Measurements from ENCODE around the gene JAM2. TPM values are rescaled to one million over a fixed set of nuclear protein-coding genes. Genes with fewer than 3 reads are reported as not detected.
"Not testable (repeated sequence)": the region's sequence is repeated elsewhere in the genome, so short reads cannot be mapped to it uniquely, and the experiment has no call there.

JAM2 gene
- total and polyA plus RNA-seq, 2 of the 4 experiments (the other 2 are of a cell fraction): 0.72 to 2.1 TPM

DNA sequence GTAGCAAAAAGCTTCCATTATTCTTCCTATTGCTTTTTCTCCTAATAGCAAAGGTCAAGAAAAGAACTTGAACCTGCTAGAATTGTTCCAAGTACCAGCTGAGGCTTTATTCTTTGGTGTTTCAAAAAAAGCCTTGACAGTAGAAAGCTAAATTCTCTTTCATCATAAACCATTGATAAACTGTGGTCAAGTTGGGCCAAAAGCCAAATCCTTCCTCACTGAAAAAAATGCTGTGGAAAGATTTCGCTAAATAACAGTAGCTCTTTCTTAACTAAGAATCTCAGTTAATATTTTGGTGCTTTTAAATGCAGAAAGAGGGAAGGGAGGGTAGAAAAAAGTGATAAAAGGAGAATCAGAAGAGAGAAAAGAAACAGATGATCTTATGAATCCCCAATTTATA is 14.0 kb upstream of the JAM2 start:
- ChIA-PET POLR2A (ENCODE audit: unreplicated experiment) (no interaction called here), CTCF (interaction anchor here (0.6 kb wide), 1 partner anchor 48 kb away, joined by 3 read pairs; no protein-coding TSS in a partner anchor)
- H3K9me3 ChIP-seq (ENCODE audit: control insufficient read depth, insufficient read depth, low read length): no peaks in the 10 kb centered on the region
- H3K79me1 ChIP-seq (ENCODE audit: low read depth in 1 of 2, low read length in 2 of 2): no peaks in the 10 kb centered on the region
- peaks cover 9% of the 10 kb centered on the region for H3K27me3 ChIP-seq (ENCODE audit: control insufficient read depth, insufficient read depth, low read length)
- H3K56ac ChIP-seq (ENCODE audit: extremely low read depth, insufficient read depth, low read length): no peak overlapping the region
- in situ Hi-C loops (cut with MboI; ENCODE audit: low sequenced_read_pairs) (no loop called here), dilution Hi-C loops (cut with HindIII; ENCODE audit: low sequenced_read_pairs, unreplicated experiment) (no loop called here), intact Hi-C loops (cut with micrococcal nuclease) (no loop called here)
- H3K4ac ChIP-seq (ENCODE audit: low read depth, low read length): no peak overlapping the region
- no peak overlapping the region for H2BK15ac ChIP-seq (ENCODE audit: low read depth, low read length)
- H3K18ac ChIP-seq (ENCODE audit: low read depth, low read length): no peak overlapping the region
- TF ChIP-seq SMC3 (IDR thresholded peaks at IDR 0.05; ENCODE audit: low read depth, low read length): no peak
- TF ChIP-seq, protein P1, sequence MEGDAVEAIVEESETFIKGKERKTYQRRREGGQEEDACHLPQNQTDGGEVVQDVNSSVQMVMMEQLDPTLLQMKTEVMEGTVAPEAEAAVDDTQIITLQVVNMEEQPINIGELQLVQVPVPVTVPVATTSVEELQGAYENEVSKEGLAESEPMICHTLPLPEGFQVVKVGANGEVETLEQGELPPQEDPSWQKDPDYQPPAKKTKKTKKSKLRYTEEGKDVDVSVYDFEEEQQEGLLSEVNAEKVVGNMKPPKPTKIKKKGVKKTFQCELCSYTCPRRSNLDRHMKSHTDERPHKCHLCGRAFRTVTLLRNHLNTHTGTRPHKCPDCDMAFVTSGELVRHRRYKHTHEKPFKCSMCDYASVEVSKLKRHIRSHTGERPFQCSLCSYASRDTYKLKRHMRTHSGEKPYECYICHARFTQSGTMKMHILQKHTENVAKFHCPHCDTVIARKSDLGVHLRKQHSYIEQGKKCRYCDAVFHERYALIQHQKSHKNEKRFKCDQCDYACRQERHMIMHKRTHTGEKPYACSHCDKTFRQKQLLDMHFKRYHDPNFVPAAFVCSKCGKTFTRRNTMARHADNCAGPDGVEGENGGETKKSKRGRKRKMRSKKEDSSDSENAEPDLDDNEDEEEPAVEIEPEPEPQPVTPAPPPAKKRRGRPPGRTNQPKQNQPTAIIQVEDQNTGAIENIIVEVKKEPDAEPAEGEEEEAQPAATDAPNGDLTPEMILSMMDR (conservative IDR thresholded peaks at IDR 0.05; ENCODE audit: low read depth, low read length): no peak
- TF ChIP-seq NFE2L2 (IDR thresholded peaks at IDR 0.05; ENCODE audit: low read depth, low read length): no peak
- no peak overlapping the region for H3K23ac ChIP-seq (ENCODE audit: low read depth, low read length)
- BruUV-seq (replicated peaks): no TSS peak
- ATAC-seq (ENCODE audit: low read depth) (no peak), DNase-seq (peak; percentile 47)
- H2AK9ac ChIP-seq (replicated peaks; ENCODE audit: low read depth, low read length, poor library complexity): no peak overlapping the region
- no peak overlapping the region for H3K4me3 ChIP-seq (ENCODE audit: insufficient read depth, low read depth, low read length)
- no peak overlapping the region for H2BK5ac ChIP-seq (ENCODE audit: low read depth, low read length, poor library complexity, severe bottlenecking)
- no peak overlapping the region for H3K4me2 ChIP-seq (ENCODE audit: low read depth, low read length)
- H3K36me3 ChIP-seq (ENCODE audit: control insufficient read depth, insufficient read depth, low read length): no peaks in the 10 kb centered on the region
- H4K8ac ChIP-seq (ENCODE audit: low read depth in 2 of 2, low read length in 2 of 2): no peak overlapping the region
- H2BK120ac ChIP-seq (ENCODE audit: low read depth, low read length): no peak overlapping the region
- no peaks in the 10 kb centered on the region for H3K9me1 ChIP-seq (ENCODE audit: insufficient read depth, low read length)
- H4K5ac ChIP-seq (ENCODE audit: low read depth, low read length): no peak overlapping the region
- H3K9ac ChIP-seq (ENCODE audit: low read depth, low read length): no peak overlapping the region
- H3K27ac ChIP-seq (ENCODE audit: insufficient read depth, low read length): no peak overlapping the region
- no peaks in the 10 kb centered on the region for H3K4me1 ChIP-seq (ENCODE audit: control insufficient read depth, insufficient read depth, low read length)
- no peak overlapping the region for H3K14ac ChIP-seq (replicated peaks; ENCODE audit: low read depth, low read length)
- WGBS, 2 experiments (ENCODE audit: extremely low coverage in 2 of 2, insufficient read length in 1 of 2): no CpG with 5 or more reads among the region's 1 CpG
- no peaks in the 10 kb centered on the region for H4K20me1 ChIP-seq (ENCODE audit: insufficient read depth, low read length)
- no peak overlapping the region for H2BK20ac ChIP-seq (ENCODE audit: low read depth, low read length)
- H4K91ac ChIP-seq (ENCODE audit: insufficient read depth, low read depth, low read length): no peak overlapping the region
- H2AK5ac ChIP-seq (ENCODE audit: low read depth, low read length): no peak overlapping the region
- H2AFZ ChIP-seq (replicated peaks; ENCODE audit: low read length, poor library complexity): no peak overlapping the region

DNA sequence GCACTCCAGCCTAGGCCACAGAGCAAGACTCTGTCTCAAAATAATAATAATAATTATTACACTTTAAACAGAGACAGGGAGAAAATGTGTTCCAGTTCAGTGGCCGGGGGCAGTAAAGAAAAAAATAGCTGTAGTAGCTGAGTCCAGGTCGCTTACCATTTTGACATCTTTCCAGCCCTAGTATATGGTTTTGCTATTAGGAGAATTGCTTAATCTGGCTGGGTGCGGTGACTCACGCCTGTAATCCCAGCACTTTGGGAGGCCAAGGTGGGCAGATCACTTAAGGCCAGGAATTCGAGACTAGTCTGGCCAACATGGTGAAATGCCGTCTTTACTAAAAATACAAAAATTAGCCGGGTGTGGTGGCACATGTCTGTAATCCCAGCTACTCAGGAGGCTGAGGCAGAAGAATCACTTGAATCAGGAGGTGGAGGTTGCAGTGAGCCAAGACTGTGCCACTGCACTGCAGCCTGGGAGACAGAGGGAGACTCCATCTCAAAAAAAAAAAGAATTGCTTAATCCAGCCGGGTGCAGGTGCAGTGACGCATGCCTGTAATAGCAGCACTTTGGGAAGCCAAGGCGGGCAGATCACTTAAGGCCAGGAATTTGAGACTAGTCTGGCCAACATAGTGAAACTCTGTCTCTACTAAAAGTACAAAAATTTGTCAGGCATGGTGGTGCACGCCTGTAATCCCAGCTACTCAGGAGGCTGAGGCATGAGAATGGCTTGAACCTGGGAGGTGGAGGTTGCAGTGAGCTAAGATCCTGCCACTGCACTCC is 13.1 kb upstream of the JAM2 start:
- H2BK5ac ChIP-seq (ENCODE audit: low read depth, low read length, poor library complexity, severe bottlenecking); ATAC-seq (ENCODE audit: low read depth); H3K27ac ChIP-seq (ENCODE audit: insufficient read depth, low read length); dilution Hi-C loops (cut with HindIII; ENCODE audit: low sequenced_read_pairs, unreplicated experiment); DNase-seq; H2BK15ac ChIP-seq (ENCODE audit: low read depth, low read length); in situ Hi-C loops (cut with MboI; ENCODE audit: low sequenced_read_pairs); POLR2A ChIA-PET (ENCODE audit: unreplicated experiment); H2AFZ ChIP-seq (replicated peaks; ENCODE audit: low read length, poor library complexity); H4K5ac ChIP-seq (ENCODE audit: low read depth, low read length); H3K79me1 ChIP-seq (ENCODE audit: low read depth in 1 of 2, low read length in 2 of 2); H3K9me1 ChIP-seq (ENCODE audit: insufficient read depth, low read length); H4K91ac ChIP-seq (ENCODE audit: insufficient read depth, low read depth, low read length); H4K20me1 ChIP-seq (ENCODE audit: insufficient read depth, low read length); H3K4me1 ChIP-seq (ENCODE audit: control insufficient read depth, insufficient read depth, low read length); H3K9ac ChIP-seq (ENCODE audit: low read depth, low read length); H3K23ac ChIP-seq (ENCODE audit: low read depth, low read length); H3K4me3 ChIP-seq (ENCODE audit: insufficient read depth, low read depth, low read length); H3K14ac ChIP-seq (replicated peaks; ENCODE audit: low read depth, low read length); H2AK5ac ChIP-seq (ENCODE audit: low read depth, low read length); H3K36me3 ChIP-seq (ENCODE audit: control insufficient read depth, insufficient read depth, low read length); H3K56ac ChIP-seq (ENCODE audit: extremely low read depth, insufficient read depth, low read length); H4K8ac ChIP-seq (ENCODE audit: low read depth in 2 of 2, low read length in 2 of 2); H3K18ac ChIP-seq (ENCODE audit: low read depth, low read length); H2AK9ac ChIP-seq (replicated peaks; ENCODE audit: low read depth, low read length, poor library complexity); H3K4ac ChIP-seq (ENCODE audit: low read depth, low read length); BruUV-seq (replicated peaks); H2BK120ac ChIP-seq (ENCODE audit: low read depth, low read length); H2BK20ac ChIP-seq (ENCODE audit: low read depth, low read length); intact Hi-C loops (cut with micrococcal nuclease); H3K9me3 ChIP-seq (ENCODE audit: control insufficient read depth, insufficient read depth, low read length); H3K4me2 ChIP-seq (ENCODE audit: low read depth, low read length): not testable (repeated sequence)
- H3K27me3 ChIP-seq (ENCODE audit: control insufficient read depth, insufficient read depth, low read length): peaks cover 11% of the 10 kb centered on the region
- 53% methylated on average over 3 of the region's 11 CpGs; no CpG with 5 or more reads in 1 of the 2 experiments for WGBS, 2 experiments (ENCODE audit: extremely low coverage in 2 of 2, insufficient read length in 1 of 2)
- CTCF ChIA-PET: interaction anchor here (0.6 kb wide), 1 partner anchor 1687 kb away, joined by 3 read pairs; no protein-coding TSS in a partner anchor
